Right lobe of liver (tissue), 6 donors: ENCODE data around the gene TSHZ1. TPM values are rescaled to one million over a fixed set of nuclear protein-coding genes. Genes with fewer than 3 reads are reported as not detected.

Experiments used
- ATAC-seq, 4 donors: fragments of 200-7000 bp; cut with Tn5 transposase; one replicate each; pipeline ENCODE4 v1.9.1; 2020; ENCODE audit warnings: mild to moderate bottlenecking in 4 of 4, moderate library complexity in 4 of 4
- DNase-seq, 3 donors: peaks; one replicate each; pipeline ENCODE4 v3.0.0-alpha.2; 2020
- H3K27ac ChIP-seq, 3 donors: fragments of 200-600 bp; one replicate each; pipeline ENCODE4 v1.8.0; 2022
- H3K27me3 ChIP-seq, 2 donors: fragments of 200-600 bp; one replicate each; pipeline ENCODE4 v1.8.0; 2022
- H3K36me3 ChIP-seq, 4 donors: fragments of 200-600 bp; sonication (generic) in 1 of 4; one replicate each; pipeline versions ENCODE4 v1.5.1 to v1.8.0; 2017 to 2022; ENCODE audit warnings: control low read depth in 1 of 4
- H3K4me1 ChIP-seq, 4 donors: fragments of 200-600 bp; sonication (generic) in 1 of 4; one replicate each; pipeline versions ENCODE4 v1.5.1 to v1.8.0; 2017 to 2022; ENCODE audit warnings: control low read depth in 1 of 4
- H3K4me3 ChIP-seq, 3 donors: fragments of 200-600 bp; one replicate each; pipeline ENCODE4 v1.8.0; 2022
- H3K9me3 ChIP-seq, 4 donors: fragments of 200-600 bp; sonication (generic) in 1 of 4; one replicate each; pipeline versions ENCODE4 v1.5.1 to v1.8.0; 2017 to 2022; ENCODE audit warnings: control low read depth in 1 of 4
- CTCF ChIP-seq, 4 donors: fragments of 200-600 bp in 3 of 4; fragments of 450-650 bp in 1 of 4; IDR thresholded peaks; one replicate each; pipeline versions ENCODE4 v1.5.1 to v1.8.0; 2016 to 2022; ENCODE audit warnings: antibody characterized with exemption in 4 of 4, mild to moderate bottlenecking in 2 of 4
- POLR2A ChIP-seq: fragments of 450-650 bp; IDR thresholded peaks from one replicate; pipeline ENCODE4 v1.6.1; 2017; ENCODE audit warnings: antibody characterized with exemption, mild to moderate bottlenecking
- WGBS: methylation state at CpG from one replicate; pipeline ENCODE4 v1.1.6; 2018; ENCODE audit warnings: low coverage, low lambda C conversion rate; ENCODE audit not compliant: insufficient coverage; ENCODE audit errors: missing lambda C conversion rate; 5-methylcytosine and 5-hydroxymethylcytosine counted together
- intact Hi-C, 2 donors: fragments of 100-400 bp; cut with DNase I; formaldehyde crosslinking; loops; one replicate each; pipeline versions ENCODE4 v1.11.2 to v1.14.1; 2022
- total RNA-seq, 6 experiments: library from RNA; depleted of rRNA in 2 of 6; stranded (reverse); fragments of >200 nt in 2 of 6; fragmentation: NEBNext Ultra II Directional in 3 of 6; extraction: Animal tissue kit (Norgen Biotek cat#: 25700) in 3 of 6; gene quantifications; one replicate each; pipeline versions ENCODE4 v1.1.0 to v1.2.4, GENCODE V29; 2016 to 2023
- donor health status: DM: no; HTN: yes; CAD: no.
- donor health status: DM: no; HTN: no; CAD: no.
- donor health status: DM: no; HTN: no; CAD: no.
- donor health status: DM: no; HTN: yes; CAD: no.
- donor health status: DM: no; HTN: yes; CAD: no.

Gene TSHZ1
- total RNA-seq, 6 experiments from 2014 or later = 6.4 to 13.3 (median 9.6) TPM

DNA sequence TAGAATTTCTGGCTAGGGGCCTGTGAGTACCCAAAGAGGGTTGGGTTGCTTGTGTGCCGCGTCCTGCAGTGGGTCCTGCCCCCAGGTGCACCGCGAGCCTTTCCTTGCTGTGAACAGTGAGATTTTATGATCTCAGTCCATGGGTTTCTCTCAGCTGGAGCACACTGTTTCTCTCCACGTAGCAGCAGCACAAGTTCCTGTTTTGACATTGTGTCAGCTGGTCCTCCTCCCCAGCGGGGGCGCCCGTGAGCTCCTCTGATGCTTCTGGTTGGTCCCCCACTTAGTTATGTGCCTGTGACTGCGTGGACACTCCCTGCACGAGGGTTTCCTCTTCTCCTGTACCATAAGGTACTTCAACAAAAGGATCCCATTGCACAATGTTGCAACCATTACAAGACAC lies 29.8 kb downstream of the TSHZ1 start:
- DNase-seq (no peak), ATAC-seq (no peak)
- H3K4me3 ChIP-seq = no peak overlapping the region
- no peaks in the 10 kb centered on the region for H3K9me3 ChIP-seq
- no peaks in the 10 kb centered on the region for H3K27me3 ChIP-seq
- H3K27ac ChIP-seq = no peak overlapping the region
- H3K4me1 ChIP-seq = peaks cover 0 to 7% (median 1%) of the 10 kb centered on the region in 4 donors
- intact Hi-C loops = no loop called here
- H3K36me3 ChIP-seq = no peaks in the 10 kb centered on the region
- 95% methylated on average over 6 of the region's 10 CpGs for WGBS
- TF ChIP-seq POLR2A (no peak), CTCF (IDR thresholded peaks at IDR 0.05) (no peak)

GRCh38 chr18:75241705-75242104 lies 31.1 kb downstream of the TSHZ1 start:
- Histone ChIP-seq H3K36me3 (no peaks in the 10 kb centered on the region), H3K27ac (no peak overlapping the region), H3K9me3 (no peaks in the 10 kb centered on the region), H3K4me3 (no peak overlapping the region), H3K27me3 (no peaks in the 10 kb centered on the region), H3K4me1 (peaks cover 0 to 13% (median 6%) of the 10 kb centered on the region in 4 donors)
- ATAC-seq (peak in 1 of 4 donors; percentile 22), DNase-seq (no peak)
- 33% methylated on average over 1 of the region's 1 CpG for WGBS
- intact Hi-C loops = no loop called here
- TF ChIP-seq CTCF (IDR thresholded peaks at IDR 0.05) (no peak), POLR2A (no peak)

DNA sequence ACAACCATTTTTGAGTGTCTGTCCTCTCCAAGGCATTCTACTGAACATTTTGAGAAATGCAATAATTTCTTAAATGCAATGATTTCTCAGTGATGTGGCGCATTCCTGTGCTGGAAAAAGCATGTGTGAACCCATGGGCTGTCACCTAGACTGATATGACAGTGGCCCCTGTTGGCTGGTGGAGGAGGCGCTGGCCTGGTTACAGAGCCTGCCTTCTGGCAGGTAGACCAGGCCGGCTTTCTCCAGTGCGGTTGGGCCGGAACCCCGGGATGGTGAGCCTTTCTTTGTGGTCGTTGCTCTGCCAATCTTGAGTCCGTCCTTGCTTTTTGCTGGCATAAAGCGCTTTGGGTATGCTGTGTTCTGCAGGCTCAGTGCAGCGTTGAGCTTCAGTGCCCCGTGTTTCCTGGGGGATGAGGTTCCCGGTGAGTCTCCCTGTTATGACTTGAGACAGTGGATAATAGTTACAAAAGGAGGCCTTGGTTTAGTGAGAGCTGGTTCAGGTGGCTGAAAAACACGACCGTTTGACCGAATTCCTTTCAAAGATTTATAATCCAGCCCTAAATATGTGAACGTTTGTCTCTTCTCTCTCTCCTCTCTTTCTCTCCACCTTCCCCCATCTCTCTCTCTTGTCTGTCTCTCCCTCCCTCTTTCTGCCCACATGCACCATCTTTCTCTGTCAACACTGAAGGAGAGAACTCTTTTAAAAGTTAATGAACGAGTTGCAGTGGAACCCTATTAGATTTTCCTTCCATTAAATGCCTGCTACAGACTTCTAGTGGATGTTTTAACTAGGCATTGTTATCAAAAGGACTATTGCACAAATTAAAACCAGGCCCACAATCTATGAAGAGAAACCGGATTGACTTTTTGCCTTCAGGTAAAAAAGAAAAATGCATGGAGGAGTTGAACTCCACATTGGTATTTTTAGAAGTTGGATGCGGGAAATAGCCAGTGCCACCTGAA lies 34.0 kb downstream of the TSHZ1 start:
- Histone ChIP-seq H3K27ac (no peak overlapping the region), H3K9me3 (no peaks in the 10 kb centered on the region), H3K4me1 (peaks cover 0 to 27% (median 12%) of the 10 kb centered on the region in 4 donors), H3K27me3 (no peaks in the 10 kb centered on the region), H3K36me3 (no peaks in the 10 kb centered on the region), H3K4me3 (no peak overlapping the region)
- TF ChIP-seq POLR2A (no peak), CTCF (IDR thresholded peaks at IDR 0.05) (peak; percentile 21 to 42 (median 30))
- WGBS = 79% methylated on average over 13 of the region's 19 CpGs
- DNase-seq (no peak), ATAC-seq (peak; percentile 49 to 71 (median 60))
- intact Hi-C loops = no loop called here

DNA sequence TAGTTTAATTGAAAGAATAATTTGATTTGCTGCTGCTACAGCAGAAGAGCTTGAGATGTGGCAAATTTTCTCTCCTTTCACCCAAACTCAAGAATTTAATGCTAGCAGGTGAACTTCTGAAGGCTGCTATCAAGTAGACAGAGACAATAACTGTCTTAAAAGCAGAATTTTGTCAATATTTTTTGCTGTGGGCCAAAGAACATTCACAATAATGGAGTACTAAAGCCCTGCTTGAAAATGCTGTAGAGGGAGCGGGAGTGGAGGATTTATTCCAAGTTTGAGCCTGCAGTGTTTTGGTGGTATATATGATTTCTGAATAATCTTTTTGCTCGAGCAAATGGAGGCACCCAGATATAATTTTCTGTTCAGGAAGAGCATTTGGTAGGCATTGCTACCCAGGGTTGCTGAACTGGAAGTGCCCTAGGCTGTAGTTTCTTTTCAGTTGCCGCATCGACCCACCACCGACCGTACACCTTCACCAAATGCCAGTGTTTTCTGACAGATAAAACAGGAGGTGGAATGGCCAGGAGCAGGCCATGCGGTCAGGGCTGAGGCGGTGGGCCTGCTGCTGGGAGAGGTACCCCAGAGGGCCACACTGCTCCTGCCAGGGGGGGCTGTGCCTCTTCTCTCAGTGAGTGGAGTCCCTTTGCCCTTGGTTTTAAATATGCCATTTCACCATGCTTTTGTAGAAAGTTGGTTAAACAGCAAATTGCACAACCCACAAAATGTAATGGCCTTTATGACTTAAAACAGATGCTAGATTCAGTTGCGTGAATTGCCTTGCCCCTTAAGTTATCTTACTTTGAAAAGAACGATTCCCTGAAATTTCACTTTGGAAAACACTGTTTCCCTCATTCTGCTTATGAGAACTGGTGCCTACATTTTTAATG lies 36.4 kb downstream of the TSHZ1 start:
- TF ChIP-seq CTCF (IDR thresholded peaks at IDR 0.05) = no peak
- no peak for TF ChIP-seq POLR2A
- H3K4me3 ChIP-seq = peak overlapping the region; percentile 4 to 44 (median 35)
- ATAC-seq (peak; percentile 27 to 54 (median 40)), DNase-seq (no peak)
- H3K27me3 ChIP-seq = no peaks in the 10 kb centered on the region
- H3K36me3 ChIP-seq = no peaks in the 10 kb centered on the region
- no peaks in the 10 kb centered on the region for H3K9me3 ChIP-seq
- peaks cover 0 to 33% (median 16%) of the 10 kb centered on the region in 4 donors for H3K4me1 ChIP-seq
- WGBS = 36% methylated on average over 5 of the region's 10 CpGs
- intact Hi-C loops = no loop called here
- peak overlapping the region; percentile 70 to 82 (median 72) for H3K27ac ChIP-seq
